GM13976 (cell line): Measurements from ENCODE around the gene GSX1.

Experiments used
- DNase-seq: peaks from one replicate; pipeline ENCODE4 v3.0.0; 2012; ENCODE audit warnings: low spot score
- CTCF ChIP-seq: IDR thresholded peaks from 2 replicates; pipeline ENCODE4 v1.5.1; 2012; ENCODE audit warnings: borderline replicate concordance, mild to moderate bottlenecking; ENCODE audit not compliant: insufficient read depth; ENCODE audit errors: extremely low read depth, missing control alignments, control extremely low read depth
- in situ Hi-C: fragments of 300-500 bp; cut with MboI; formaldehyde crosslinking; loops from one replicate; pipeline ENCODE4 v1.12.0; 2022; ENCODE audit warnings: low sequenced_read_pairs, mixed read lengths, inconsistent platforms; ENCODE audit not compliant: unreplicated experiment

The GSX1 gene

GRCh38 chr13:27826379-27827353, 34.4 kb downstream of the GSX1 start:
- peak; percentile 93 for TF ChIP-seq CTCF
- in situ Hi-C loops, result loop anchor here (5.0 to 10.0 kb wide), 2 partner anchors 156 to 452 kb away; no protein-coding TSS in a partner anchor
- peak; percentile 86 for DNase-seq

GRCh38 chr13:27827646-27828045, 35.4 kb downstream of the GSX1 start:
- no peak for DNase-seq
- in situ Hi-C loops, result loop anchor here (5.0 to 10.0 kb wide), 2 partner anchors 155 to 453 kb away; no protein-coding TSS in a partner anchor
- no peak for TF ChIP-seq CTCF

- in situ Hi-C loops, result no loop called here
- peak; percentile 87 for TF ChIP-seq CTCF
- DNase-seq, result peak; percentile 86
These were observed 37.7 kb downstream of the GSX1 start for GRCh38 chr13:27830010-27830409.

- no peak for DNase-seq
- TF ChIP-seq CTCF, result no peak
- in situ Hi-C loops, result no loop called here
These were observed 40.9 kb downstream of the GSX1 start for GRCh38 chr13:27833206-27833605.

DNA sequence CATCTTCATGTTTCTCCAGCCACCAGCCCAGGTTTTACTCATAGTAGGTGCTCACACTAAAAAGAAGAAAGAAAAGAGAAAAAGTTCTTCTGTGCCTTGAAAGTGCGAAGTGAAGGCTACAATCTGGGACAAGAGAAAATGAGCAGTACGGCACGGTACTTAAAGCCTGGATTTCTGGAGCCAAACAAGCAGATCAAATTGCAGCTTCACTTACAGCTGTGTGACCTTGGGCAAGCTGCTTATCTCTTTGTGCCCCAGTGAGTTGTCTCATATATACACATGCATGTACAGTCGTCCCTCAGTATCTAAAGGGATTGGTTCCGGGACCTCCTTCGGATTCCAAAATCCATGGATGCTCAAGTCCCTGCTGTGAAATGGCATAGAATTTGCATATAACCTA, 41.8 kb downstream of the GSX1 start:
- DNase-seq, result no peak
- TF ChIP-seq CTCF, result no peak
- in situ Hi-C loops, result no loop called here

DNA sequence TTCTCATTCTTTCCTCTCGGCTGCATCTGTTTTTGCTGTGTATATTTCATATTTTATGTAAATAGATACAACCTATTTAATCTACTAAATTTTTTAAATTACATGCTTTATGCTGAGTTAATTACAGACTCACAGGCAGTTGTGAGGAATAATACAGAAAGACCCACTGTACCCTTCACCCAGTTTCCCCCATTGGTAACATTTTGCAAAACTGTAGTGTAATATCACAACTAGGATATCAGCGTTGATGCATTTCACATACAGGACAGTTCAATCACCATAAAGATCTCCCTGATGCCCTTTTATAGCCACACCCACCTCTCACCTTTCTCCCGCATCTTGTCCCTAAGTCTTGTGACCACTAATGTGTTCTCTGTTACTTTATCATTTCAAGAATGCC, 43.5 kb downstream of the GSX1 start:
- TF ChIP-seq CTCF, result no peak
- in situ Hi-C loops, result no loop called here
- no peak for DNase-seq
